Lower leg skin (tissue), 3 donors: ENCODE measurements around the gene SDCCAG8.

ENCODE experiments used
- CTCF ChIP-seq, 3 donors: fragments of 450-650 bp; IDR thresholded peaks; one replicate each; pipeline ENCODE4 v1.5.1; 2016; ENCODE audit warnings: antibody characterized with exemption in 3 of 3, mild to moderate bottlenecking in 3 of 3, moderate library complexity in 2 of 3
- POLR2A ChIP-seq, 2 donors: fragments of 450-650 bp; IDR thresholded peaks; one replicate each; pipeline ENCODE4 v1.6.1; 2016 to 2017; ENCODE audit warnings: antibody characterized with exemption in 2 of 2, mild to moderate bottlenecking in 1 of 2, moderate library complexity in 1 of 2

GRCh38 chr1:243416495-243416894 lies 160.7 kb downstream of the SDCCAG8 start:
- TF ChIP-seq CTCF (IDR thresholded peaks at IDR 0.05) (no peak), POLR2A (IDR thresholded peaks at IDR 0.05) (no peak)
